BLaER1 treated with 17β-estradiol and CSF1 and Interleukin-3, amounts not matched to agents 10 nM and 100 nM (cell line): ENCODE data around the gene CABP4.
"Not testable (repeated sequence)": the region's sequence is repeated elsewhere in the genome, so short reads cannot be mapped to it uniquely, and the experiment has no call there.

Experiments used
- H3K27ac ChIP-seq, 11 experiments: shearing (Covaris generic); formaldehyde crosslinking; 2 replicates each; pipeline ENCODE4 v1.8.1; 2022
- H3K27me3 ChIP-seq, 11 experiments: shearing (Covaris generic); formaldehyde crosslinking; 2 replicates each; pipeline ENCODE4 v1.8.1; 2022
- H3K36me3 ChIP-seq, 11 experiments: shearing (Covaris generic); formaldehyde crosslinking; 2 replicates each; pipeline ENCODE4 v1.8.1; 2022
- H3K4me1 ChIP-seq, 10 experiments: shearing (Covaris generic); formaldehyde crosslinking; 2 replicates each; pipeline ENCODE4 v1.8.1; 2022
- H3K4me2 ChIP-seq, 11 experiments: shearing (Covaris generic); formaldehyde crosslinking; 2 replicates each; pipeline ENCODE4 v1.8.1; 2022
- H3K4me3 ChIP-seq, 10 experiments: shearing (Covaris generic); formaldehyde crosslinking; 2 replicates each; pipeline ENCODE4 v1.8.1; 2022
- H3K9ac ChIP-seq, 11 experiments: shearing (Covaris generic); formaldehyde crosslinking; 2 replicates each; pipeline ENCODE4 v1.8.1; 2022
- H3K9me3 ChIP-seq, 11 experiments: shearing (Covaris generic); formaldehyde crosslinking; replicated peaks in 1 of 11; 2 replicates each; pipeline ENCODE4 v1.8.1; 2022
- H4K20me1 ChIP-seq, 11 experiments: shearing (Covaris generic); formaldehyde crosslinking; 2 replicates each; pipeline ENCODE4 v1.8.1; 2022
- Cebpa-rat ChIP-seq, 11 experiments: shearing (Covaris generic); IDR thresholded peaks; 2 replicates each; pipeline ENCODE4 v1.8.1; 2022

Gene CABP4

DNA sequence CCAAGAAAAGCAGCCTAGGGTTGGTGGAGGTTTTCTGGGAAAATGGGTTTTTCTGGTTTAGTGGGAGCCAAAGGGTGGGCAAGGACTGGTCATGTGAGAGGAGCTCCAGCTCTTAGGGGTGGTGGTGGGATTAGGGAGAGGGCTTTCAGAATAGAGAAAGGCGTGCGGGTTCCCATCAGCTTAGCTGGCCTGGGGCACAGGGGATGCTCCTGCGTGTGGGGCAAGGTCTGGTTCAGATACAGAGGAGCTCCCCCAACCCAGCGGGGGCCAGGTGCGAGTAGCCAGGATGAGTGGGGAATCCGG is 13.3 kb downstream of the CABP4 start:
- Histone ChIP-seq H3K9ac (peak overlapping the region; percentile 77 to 92 (median 86)), H3K4me3 (peak overlapping the region; percentile 73 to 91 (median 84)), H3K36me3 (no peaks in the 10 kb centered on the region), H3K4me2 (peak overlapping the region; percentile 89 to 100 (median 96)), H3K4me1 (peaks cover 51 to 63% (median 60%) of the 10 kb centered on the region in 10 experiments), H3K9me3 (no peaks in the 10 kb centered on the region), H3K27me3 (no peaks in the 10 kb centered on the region), H4K20me1 (no peaks in the 10 kb centered on the region), H3K27ac (peak overlapping the region; percentile 47 to 85 (median 76); a peak in 21 of 22 replicates)
- TF ChIP-seq Cebpa-rat (IDR thresholded peaks at IDR 0.05), result no peak

DNA sequence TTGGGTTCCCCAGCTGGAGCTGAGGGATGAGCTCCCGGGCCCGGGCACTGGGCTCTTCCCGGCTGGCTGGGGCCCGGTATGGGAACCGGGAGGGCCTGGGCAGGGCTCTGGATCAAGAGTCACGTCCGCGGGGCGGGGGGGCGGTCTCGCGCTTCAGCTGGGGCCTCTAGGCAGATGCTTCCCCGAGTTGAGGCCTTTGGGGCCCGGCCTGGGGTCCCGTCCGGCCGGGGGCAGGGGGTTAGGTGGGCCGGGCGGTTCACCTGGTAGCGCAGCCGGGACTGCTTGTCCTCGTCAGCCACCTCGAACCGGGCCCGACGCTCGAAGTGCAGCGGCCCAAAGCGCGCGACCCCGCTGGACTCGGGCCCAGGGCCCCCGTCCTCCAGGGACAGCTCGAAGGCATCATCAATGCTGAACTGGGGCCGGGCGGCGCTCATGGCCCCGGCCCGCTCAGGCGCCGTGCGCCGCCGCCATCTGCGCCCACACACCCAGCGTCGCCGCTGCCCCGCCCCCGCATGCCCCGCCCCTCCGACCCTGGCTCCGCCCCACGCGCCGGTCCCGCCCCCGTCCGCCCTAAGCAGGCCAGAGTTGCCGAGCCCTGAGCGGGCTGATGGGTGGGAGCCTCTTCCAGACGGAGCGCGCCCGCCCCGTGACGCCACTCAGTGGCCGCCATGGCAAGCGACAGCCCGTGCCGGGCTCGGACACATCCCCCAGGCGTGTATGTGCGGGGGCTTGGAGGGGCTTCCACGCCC is 13.8 kb downstream of the CABP4 start, which contains the start of gene TMEM134:
TMEM134 (minus strand) TSS at position 493 of the 749 bp plus-strand sequence; CDS start at position 434, 59 bp downstream.
- H3K4me1 ChIP-seq, result peaks cover 45 to 63% (median 56%) of the 10 kb centered on the region in 10 experiments
- peak within 1 kb of the TSS; percentile 47 to 85 (median 79); a peak in 21 of 22 replicates for H3K27ac ChIP-seq
- no peaks in the 10 kb centered on the region for H3K9me3 ChIP-seq
- H3K4me3 ChIP-seq, result peak within 1 kb of the TSS; percentile 73 to 91 (median 84)
- TF ChIP-seq Cebpa-rat (IDR thresholded peaks at IDR 0.05), result no peak
- H3K27me3 ChIP-seq, result no peaks in the 10 kb centered on the region
- H3K36me3 ChIP-seq, result no peaks in the 10 kb centered on the region
- H3K9ac ChIP-seq, result peak within 1 kb of the TSS; percentile 77 to 92 (median 86)
- H3K4me2 ChIP-seq, result peak within 1 kb of the TSS; percentile 89 to 100 (median 96)
- H4K20me1 ChIP-seq, result no peaks in the 10 kb centered on the region

DNA sequence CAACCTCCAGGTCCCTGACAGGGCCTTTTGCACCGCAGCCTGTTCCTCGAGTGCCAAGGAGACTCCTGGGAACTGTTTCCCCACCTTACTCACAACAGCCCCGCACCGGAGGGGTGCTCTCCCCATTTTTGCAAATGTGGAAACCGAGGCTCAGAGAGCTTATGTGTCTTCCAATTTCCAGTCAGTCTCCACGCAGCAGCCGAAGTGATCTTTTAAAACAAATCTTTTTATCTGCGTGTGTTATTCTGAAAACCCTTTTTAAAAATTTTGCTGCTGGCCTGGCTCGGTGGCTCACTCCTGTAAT is 14.3 kb downstream of the CABP4 start:
- H3K4me3 ChIP-seq, result peak overlapping the region; percentile 73 to 91 (median 84)
- no peaks in the 10 kb centered on the region for H3K36me3 ChIP-seq
- no peaks in the 10 kb centered on the region for H3K9me3 ChIP-seq
- H3K4me2 ChIP-seq, result peak overlapping the region; percentile 89 to 97 (median 91)
- H3K4me1 ChIP-seq, result peaks cover 40 to 62% (median 51%) of the 10 kb centered on the region in 10 experiments
- H4K20me1 ChIP-seq, result no peaks in the 10 kb centered on the region
- H3K9ac ChIP-seq, result peak overlapping the region; percentile 71 to 84 (median 77)
- no peaks in the 10 kb centered on the region for H3K27me3 ChIP-seq
- no peak for TF ChIP-seq Cebpa-rat (IDR thresholded peaks at IDR 0.05)
- peak overlapping the region in 10 of 11 experiments; percentile 47 to 79 (median 72); a peak in 19 of 22 replicates for H3K27ac ChIP-seq

DNA sequence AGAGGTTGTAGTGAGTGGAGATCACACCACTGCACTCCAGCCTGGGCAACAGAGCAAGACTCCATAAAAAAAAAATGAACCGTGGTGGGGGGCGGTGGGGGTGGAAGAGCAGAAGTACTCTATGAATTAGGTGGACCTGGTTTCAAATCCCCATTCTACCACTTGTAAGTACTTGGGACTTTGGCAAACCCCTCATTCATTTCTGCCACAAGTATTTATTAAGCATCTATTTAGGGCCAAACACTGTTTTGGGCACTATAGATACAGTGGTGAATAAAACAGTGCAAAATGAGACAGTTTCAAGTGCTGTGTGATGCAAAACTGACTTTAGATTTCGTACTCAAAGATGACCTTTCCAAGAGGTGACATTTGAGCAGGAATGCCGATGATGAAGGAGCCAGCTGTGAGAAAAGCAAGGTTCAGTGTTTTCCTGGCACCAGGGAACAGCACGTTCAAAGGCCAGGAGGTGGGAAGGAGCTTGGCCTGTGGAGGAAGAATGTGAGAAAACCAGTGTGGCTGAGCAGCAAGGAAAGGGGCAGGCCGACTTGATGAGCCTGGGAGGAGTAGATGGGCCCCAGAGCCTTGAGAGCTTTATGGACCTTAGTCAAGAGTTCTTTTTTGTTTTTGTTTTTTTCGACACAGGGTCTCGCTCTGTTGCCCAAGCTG is 15.3 kb downstream of the CABP4 start:
- Histone ChIP-seq H3K9ac (no peak overlapping the region; a peak in 1 of 22 replicates), H3K36me3 (no peaks in the 10 kb centered on the region), H3K4me2 (peak overlapping the region in 3 of 11 experiments; percentile 6 to 95 (median 90); a peak in 3 of 22 replicates), H3K27ac (no peak overlapping the region), H3K4me1 (peaks cover 34 to 54% (median 45%) of the 10 kb centered on the region in 10 experiments), H4K20me1 (no peaks in the 10 kb centered on the region), H3K27me3 (no peaks in the 10 kb centered on the region), H3K4me3 (no peak overlapping the region), H3K9me3 (0 out of 22 replicates have a peak, but pooled peaks cover 0 to under 1% (median 0%) of the 10 kb centered on the region in 11 experiments)
- no peak for TF ChIP-seq Cebpa-rat (IDR thresholded peaks at IDR 0.05)

DNA sequence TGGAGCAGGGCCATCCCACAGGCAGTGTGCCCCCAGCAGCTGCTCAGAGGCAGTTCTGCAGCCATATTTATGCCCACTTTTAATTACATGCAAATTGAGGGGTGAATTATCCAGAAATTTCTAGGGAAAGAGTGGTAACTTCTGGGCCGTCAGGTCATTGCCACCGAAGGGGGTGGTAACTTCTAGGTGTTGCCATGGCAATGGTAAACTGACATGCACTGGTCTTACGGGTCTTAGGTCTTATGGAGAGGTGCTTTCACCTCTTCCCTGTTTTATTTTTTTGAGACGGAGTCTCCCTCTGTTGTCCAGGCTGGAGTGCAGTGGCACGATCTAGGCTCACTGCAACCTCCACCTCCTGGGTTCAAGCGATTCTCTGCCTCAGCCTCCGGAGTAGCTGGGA is 17.7 kb downstream of the CABP4 start:
- Histone ChIP-seq H3K4me2 (no peak overlapping the region), H3K27me3 (no peaks in the 10 kb centered on the region), H3K4me1 (peaks cover 14 to 31% (median 21%) of the 10 kb centered on the region in 10 experiments), H4K20me1 (no peaks in the 10 kb centered on the region), H3K27ac (no peak overlapping the region), H3K9ac (no peak overlapping the region), H3K9me3 (peaks cover 0 to 18% (median 7%) of the 10 kb centered on the region in 11 experiments; a peak in 12 of 22 replicates), H3K4me3 (no peak overlapping the region), H3K36me3 (no peaks in the 10 kb centered on the region)
- no peak for TF ChIP-seq Cebpa-rat (IDR thresholded peaks at IDR 0.05)

DNA sequence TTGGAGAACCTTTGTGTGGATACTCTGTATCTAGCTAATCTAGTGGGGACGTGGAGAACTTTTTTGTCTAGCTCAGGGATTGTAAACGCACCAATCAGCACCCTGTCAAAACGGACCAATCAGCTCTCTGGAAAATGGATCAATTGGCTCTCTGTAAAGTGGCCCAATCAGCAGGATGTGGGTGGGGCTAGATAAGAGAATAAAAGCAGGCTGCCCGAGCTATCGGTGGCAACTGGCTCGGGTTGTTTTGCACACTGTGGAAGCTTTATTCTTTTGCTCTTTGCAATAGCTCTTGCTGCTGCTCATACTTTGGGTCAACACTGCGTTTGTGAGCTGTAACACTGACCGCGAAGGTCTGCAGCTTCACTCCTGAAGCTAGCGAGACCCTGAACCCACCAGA is 21.5 kb downstream of the CABP4 start:
- H3K4me1 ChIP-seq, result peaks cover under 1 to 12% (median 3%) of the 10 kb centered on the region in 10 experiments; a peak in 17 of 20 replicates
- not testable (repeated sequence) for H3K27ac ChIP-seq, H3K36me3 ChIP-seq, H3K4me3 ChIP-seq, H3K9ac ChIP-seq, H3K27me3 ChIP-seq, H3K4me2 ChIP-seq, H4K20me1 ChIP-seq
- H3K9me3 ChIP-seq, result peaks cover 0 to 22% (median 7%) of the 10 kb centered on the region in 11 experiments; a peak in 12 of 22 replicates

DNA sequence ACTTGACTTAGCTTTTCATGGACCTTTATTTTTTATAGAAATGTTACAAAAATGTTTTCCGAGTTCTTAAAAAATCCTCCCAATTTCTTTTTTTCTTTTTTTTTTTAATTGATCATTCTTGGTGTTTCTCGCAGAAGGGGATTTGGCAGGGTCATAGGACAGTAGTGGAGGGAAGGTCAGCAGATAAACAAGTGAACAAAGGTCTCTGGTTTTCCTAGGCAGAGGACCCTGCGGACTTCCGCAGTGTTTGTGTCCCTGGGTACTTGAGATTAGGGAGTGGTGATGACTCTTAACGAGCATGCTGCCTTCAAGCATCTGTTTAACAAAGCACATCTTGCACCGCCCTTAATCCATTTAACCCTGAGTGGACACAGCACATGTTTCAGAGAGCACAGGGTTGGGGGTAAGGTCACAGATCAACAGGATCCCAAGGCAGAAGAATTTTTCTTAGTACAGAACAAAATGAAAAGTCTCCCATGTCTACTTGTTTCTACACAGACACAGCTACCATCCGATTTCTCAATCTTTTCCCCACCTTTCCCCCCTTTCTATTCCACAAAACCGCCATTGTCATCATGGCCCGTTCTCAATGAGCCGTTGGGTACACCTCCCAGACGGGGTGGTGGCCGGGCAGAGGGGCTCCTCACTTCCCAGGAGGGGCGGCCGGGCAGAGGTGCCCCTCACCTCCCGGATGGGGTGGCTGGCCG is 22.3 kb downstream of the CABP4 start:
- not testable (repeated sequence) for H3K36me3 ChIP-seq, H4K20me1 ChIP-seq, H3K9ac ChIP-seq, H3K4me2 ChIP-seq, H3K27ac ChIP-seq, H3K4me3 ChIP-seq, H3K27me3 ChIP-seq
- Histone ChIP-seq H3K9me3 (peaks cover 0 to 22% (median 7%) of the 10 kb centered on the region in 11 experiments; a peak in 12 of 22 replicates), H3K4me1 (peaks cover 9 to 19% (median 10%) of the 10 kb centered on the region in 10 experiments)

DNA sequence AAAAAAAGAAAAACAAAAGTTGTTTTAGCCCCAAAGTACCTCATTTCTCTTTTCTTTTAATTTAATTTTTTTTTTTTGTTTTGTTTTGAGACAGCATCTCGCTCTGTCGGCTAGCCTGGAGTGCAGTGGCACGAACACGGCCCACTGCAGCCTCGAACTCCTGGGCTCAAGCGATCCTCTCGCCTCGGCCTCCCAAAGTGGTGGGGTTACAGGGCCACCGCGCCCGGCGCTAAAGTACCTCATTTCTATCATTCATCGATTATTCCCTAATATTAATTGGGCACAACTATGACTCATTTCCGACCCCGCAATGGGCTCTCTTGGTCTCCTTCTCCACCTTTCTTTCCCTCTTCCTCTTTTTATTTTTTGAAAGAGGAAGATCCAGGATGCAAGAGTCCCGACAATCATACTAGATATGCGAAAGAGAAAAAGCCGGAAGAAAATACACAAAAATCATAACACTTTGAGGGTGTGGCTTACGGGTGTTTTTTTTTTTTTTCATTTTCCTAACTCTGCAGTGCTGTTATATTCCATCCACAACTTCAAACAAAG is 27.2 kb downstream of the CABP4 start:
- peak overlapping the region; percentile 72 to 95 (median 89) for H3K27ac ChIP-seq

More for the DNA sequence above, 27.2 kb downstream of the CABP4 start:
- no peaks in the 10 kb centered on the region for H3K27me3 ChIP-seq
- peak overlapping the region; percentile 79 to 93 (median 84) for H3K9ac ChIP-seq
- peaks cover 44 to 51% (median 48%) of the 10 kb centered on the region in 10 experiments for H3K4me1 ChIP-seq
- 0 out of 22 replicates have a peak, but pooled peaks cover 0 to 6% (median 0%) of the 10 kb centered on the region in 11 experiments for H3K9me3 ChIP-seq
- H4K20me1 ChIP-seq, result peaks cover 17 to 37% (median 23%) of the 10 kb centered on the region in 11 experiments; a peak in 19 of 22 replicates
- H3K36me3 ChIP-seq, result peaks cover 8 to 15% (median 11%) of the 10 kb centered on the region in 11 experiments
- H3K4me3 ChIP-seq, result peak overlapping the region; percentile 60 to 78 (median 67)
- TF ChIP-seq Cebpa-rat (IDR thresholded peaks at IDR 0.05), result no peak
- H3K4me2 ChIP-seq, result peak overlapping the region; percentile 67 to 99 (median 95)
